AG09319 (cell line): ENCODE measurements around the gene OR51B4.

Experiments used
- DNase-seq: peaks from one replicate; pipeline ENCODE4 v3.0.0-alpha.2; 2010; ENCODE audit warnings: low read depth; ENCODE audit errors: extremely low read depth
- TF ChIP-seq, protein P1 (sequence below): IDR thresholded peaks from 2 replicates; pipeline ENCODE4 v1.5.1; 2011; ENCODE audit warnings: low read depth, mild to moderate bottlenecking, inconsistent platforms, low read length, moderate library complexity

OR51B4 gene

DNA sequence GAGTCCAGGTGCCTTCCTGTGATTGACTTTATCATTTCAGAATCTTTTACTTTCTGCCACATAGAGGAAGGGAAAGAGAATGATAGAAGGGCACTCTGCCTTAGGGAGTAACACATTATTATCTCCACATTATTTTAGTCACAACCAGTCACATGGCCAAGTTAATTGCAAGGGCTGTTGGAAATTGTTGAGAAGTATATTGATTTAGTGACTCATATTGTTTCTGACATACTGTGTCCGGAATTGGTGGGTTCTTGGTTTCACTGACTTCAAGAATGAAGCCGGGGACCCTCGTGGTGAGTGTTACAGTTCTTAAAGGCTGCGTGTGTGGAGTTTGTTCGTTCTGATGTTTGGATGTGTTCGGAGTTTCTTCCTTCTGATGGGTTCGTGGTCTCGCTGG lies 8.7 kb downstream of the OR51B4 start:
- TF ChIP-seq, protein P1, sequence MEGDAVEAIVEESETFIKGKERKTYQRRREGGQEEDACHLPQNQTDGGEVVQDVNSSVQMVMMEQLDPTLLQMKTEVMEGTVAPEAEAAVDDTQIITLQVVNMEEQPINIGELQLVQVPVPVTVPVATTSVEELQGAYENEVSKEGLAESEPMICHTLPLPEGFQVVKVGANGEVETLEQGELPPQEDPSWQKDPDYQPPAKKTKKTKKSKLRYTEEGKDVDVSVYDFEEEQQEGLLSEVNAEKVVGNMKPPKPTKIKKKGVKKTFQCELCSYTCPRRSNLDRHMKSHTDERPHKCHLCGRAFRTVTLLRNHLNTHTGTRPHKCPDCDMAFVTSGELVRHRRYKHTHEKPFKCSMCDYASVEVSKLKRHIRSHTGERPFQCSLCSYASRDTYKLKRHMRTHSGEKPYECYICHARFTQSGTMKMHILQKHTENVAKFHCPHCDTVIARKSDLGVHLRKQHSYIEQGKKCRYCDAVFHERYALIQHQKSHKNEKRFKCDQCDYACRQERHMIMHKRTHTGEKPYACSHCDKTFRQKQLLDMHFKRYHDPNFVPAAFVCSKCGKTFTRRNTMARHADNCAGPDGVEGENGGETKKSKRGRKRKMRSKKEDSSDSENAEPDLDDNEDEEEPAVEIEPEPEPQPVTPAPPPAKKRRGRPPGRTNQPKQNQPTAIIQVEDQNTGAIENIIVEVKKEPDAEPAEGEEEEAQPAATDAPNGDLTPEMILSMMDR, result no peak
- no peak for DNase-seq

DNA sequence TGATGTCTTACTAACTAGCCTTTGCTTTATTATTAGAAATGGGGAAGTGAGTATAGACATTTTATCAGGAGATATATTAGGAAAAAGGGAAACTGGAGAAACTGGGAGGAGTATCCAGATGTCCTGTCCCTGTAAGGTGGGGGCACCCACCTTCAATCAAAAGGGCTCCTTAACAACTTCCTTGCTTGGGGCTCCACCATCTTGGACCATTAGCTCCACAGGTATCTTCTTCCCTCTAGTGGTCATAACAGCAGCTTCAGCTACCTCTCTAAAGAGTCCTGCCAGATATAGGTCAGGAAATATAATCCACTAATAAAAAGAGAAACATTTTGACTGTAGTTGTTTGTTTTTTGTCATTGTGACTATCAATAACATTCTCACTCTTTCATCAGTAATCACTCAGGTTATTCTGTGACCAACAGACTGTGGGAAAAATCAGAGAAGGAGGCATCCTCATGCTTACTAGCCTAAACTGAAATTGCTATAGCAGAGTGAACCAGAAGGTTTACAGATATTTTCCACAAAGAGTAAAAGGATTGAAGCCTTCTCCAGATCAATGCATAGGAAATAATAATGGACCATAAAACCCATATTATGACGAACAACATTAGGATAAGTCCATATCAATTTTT lies 10.4 kb downstream of the OR51B4 start:
- TF ChIP-seq, protein P1, result peak; percentile 59
- DNase-seq, result no peak

- TF ChIP-seq, protein P1, result no peak
- DNase-seq, result no peak
These were observed 11.6 kb downstream of the OR51B4 start for GRCh38 chr11:5290106-5290505.

DNA sequence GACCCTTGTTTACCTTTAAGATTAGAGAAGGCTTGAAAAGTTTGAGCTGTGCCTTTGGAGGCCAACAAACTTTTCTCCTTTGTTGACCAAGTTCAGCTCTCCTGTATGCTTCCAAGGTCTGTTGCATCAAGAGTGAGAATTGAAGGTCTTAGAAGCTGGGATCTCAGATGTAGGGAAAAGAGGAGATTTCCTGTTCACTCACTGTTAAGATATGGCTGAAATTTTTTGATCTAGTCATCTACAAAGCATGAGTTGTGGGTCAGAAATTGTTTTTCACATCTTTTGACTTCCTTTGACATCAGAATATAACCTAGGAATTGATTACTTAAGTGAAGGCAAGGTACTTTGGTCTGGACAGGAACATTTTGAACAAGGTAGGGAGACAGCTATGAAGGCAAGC lies 12.1 kb downstream of the OR51B4 start:
- TF ChIP-seq, protein P1, result no peak
- DNase-seq, result no peak

DNA sequence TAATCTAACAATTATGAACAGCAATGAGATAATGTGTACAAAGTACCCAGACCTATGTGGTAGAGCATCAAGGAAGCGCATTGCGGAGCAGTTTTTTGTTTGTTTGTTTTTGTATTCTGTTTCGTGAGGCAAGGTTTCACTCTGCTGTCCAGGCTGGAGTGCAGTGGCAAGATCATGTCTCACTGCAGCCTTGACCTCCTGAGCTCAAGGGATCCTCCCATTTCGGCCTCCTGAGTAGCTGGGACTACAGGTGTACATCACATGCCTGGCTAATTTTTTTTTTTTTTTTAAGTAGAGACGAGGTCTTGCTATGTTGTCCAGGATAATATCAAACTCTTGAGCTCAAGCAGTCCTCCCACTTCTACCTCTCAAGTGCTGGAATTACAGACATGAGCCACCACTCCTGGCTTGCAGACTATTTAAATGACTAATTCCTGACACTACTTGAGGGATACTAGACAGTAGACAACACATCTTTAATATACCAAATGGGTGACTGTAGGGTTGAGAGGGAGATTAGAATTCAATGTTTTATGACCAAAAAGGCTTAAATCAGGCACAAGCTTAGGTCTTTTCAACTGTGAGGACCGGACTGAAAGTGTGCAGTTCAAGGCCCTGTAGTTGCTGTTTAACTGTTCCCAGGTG lies 12.7 kb downstream of the OR51B4 start:
- no peak for DNase-seq
- TF ChIP-seq, protein P1, result no peak

- DNase-seq, result no peak
- TF ChIP-seq, protein P1, result no peak
These were observed 13.4 kb downstream of the OR51B4 start for GRCh38 chr11:5288108-5288905.

GRCh38 chr11:5286901-5287300 lies 14.8 kb downstream of the OR51B4 start:
- TF ChIP-seq, protein P1, result no peak
- DNase-seq, result no peak
